Psoas muscle (tissue), 8 donors: ENCODE measurements around the gene PMP22. TPM values are rescaled to one million over a fixed set of nuclear protein-coding genes. Genes with fewer than 3 reads are reported as not detected.

Experiments
- ATAC-seq, 4 donors: fragments of 200-7000 bp; cut with Tn5 transposase; one replicate each; pipeline ENCODE4 v1.9.1; 2020; ENCODE audit warnings: moderate library complexity in 3 of 4, mild to moderate bottlenecking in 2 of 4
- DNase-seq, 2 donors: peaks; one replicate each; pipeline ENCODE4 v3.0.0-alpha.2; 2020
- H3K27ac ChIP-seq: fragments of 200-600 bp; one replicate; pipeline ENCODE4 v1.8.0; 2022
- H3K27me3 ChIP-seq, 3 donors: fragments of 200-600 bp in 1 of 3; one replicate each; pipeline versions ENCODE4 v1.6.1 to v1.8.0; 2013 to 2022; ENCODE audit warnings: low read length in 2 of 3, mild to moderate bottlenecking in 2 of 3, moderate library complexity in 1 of 3; ENCODE audit not compliant: insufficient read depth in 3 of 3
- H3K36me3 ChIP-seq, 2 donors: fragments of 200-600 bp in 1 of 2; one replicate each; pipeline versions ENCODE4 v1.6.1 to v1.8.0; 2013 to 2022; ENCODE audit warnings: low read depth in 1 of 2, mild to moderate bottlenecking in 1 of 2, moderate library complexity in 1 of 2; ENCODE audit not compliant: insufficient read depth in 1 of 2
- H3K4me1 ChIP-seq: fragments of 200-600 bp; one replicate; pipeline ENCODE4 v1.8.0; 2022
- H3K4me3 ChIP-seq: fragments of 200-600 bp; one replicate; pipeline ENCODE4 v1.8.0; 2022; ENCODE audit warnings: mild to moderate bottlenecking
- H3K9me3 ChIP-seq: fragments of 200-600 bp; one replicate; pipeline ENCODE4 v1.8.0; 2022
- CTCF ChIP-seq: fragments of 200-600 bp; IDR thresholded peaks from one replicate; pipeline ENCODE4 v1.8.0; 2022; ENCODE audit warnings: antibody characterized with exemption
- WGBS, 3 donors: extraction: QIAGEN DNeasy Blood & Tissue Kit; methylation state at CpG; one replicate each; pipeline versions ENCODE4 v1.1.6 to v1.1.7; 2013; 5-methylcytosine and 5-hydroxymethylcytosine counted together
- intact Hi-C, 2 donors: fragments of 100-400 bp; cut with DNase I; formaldehyde crosslinking; loops; one replicate each; pipeline versions ENCODE4 v1.11.0 to v1.14.2; 2022
- polyA plus RNA-seq, 3 donors: library from polyadenylated mRNA; stranded (reverse); fragments of 200-250 nt; gene quantifications; one replicate each; pipeline ENCODE4 v1.2.3, GENCODE V29; 2013
- total RNA-seq, 4 donors: library from RNA; stranded (reverse); fragmentation: NEBNext Ultra II Directional in 2 of 4; extraction: Animal tissue kit (Norgen Biotek cat#: 25700) in 2 of 4; gene quantifications; one replicate each; pipeline versions ENCODE4 v1.2.1 to v1.2.4, GENCODE V29; 2021 to 2023
- donor health status: healthy with polysubstance abuse.
- donor health status: DM: no; HTN: no; CAD: no; lungs with moderate emphysema.
- donor health status: Bipolar disorder and iron deficiency.
- donor health status: healthy.
- donor health status: DM: yes; HTN: yes; CAD: no.
- donor health status: DM: no; HTN: no; CAD: no.
- donor health status: DM: no; HTN: no; CAD: no.
- donor health status: DM: yes; HTN: yes; CAD: no.

PMP22 gene
- total and polyA plus RNA-seq, 7 donors, result 39.3 to 317 (median 195) TPM

- H3K4me1 ChIP-seq, result peaks cover 13% of the 10 kb centered on the region
- no peaks in the 10 kb centered on the region for H3K9me3 ChIP-seq
- peak in 1 of 4 donors; percentile 10 for ATAC-seq
- no peaks in the 10 kb centered on the region for H3K27me3 ChIP-seq
- DNase-seq, result no peak
- H3K4me3 ChIP-seq, result no peak overlapping the region
- H3K36me3 ChIP-seq, result no peaks in the 10 kb centered on the region
- intact Hi-C loops, result loop anchor here in 1 of 2 donors (5.0 to 10.0 kb wide), 2 partner anchors 38 to 75 kb away; partner anchors contain the start of gene TEKT3
- H3K27ac ChIP-seq, result peak overlapping the region; percentile 4
- no peak for TF ChIP-seq CTCF
- WGBS, 3 donors, result 34 to 46% (median 41%) methylated on average over 5 of the region's 5 CpGs
These were observed 4.6 kb upstream of the PMP22 start for GRCh38 chr17:15269780-15270089.

GRCh38 chr17:15269087-15269779 is 4.1 kb upstream of the PMP22 start:
- H3K4me3 ChIP-seq, result no peak overlapping the region
- intact Hi-C loops, result loop anchor here in 1 of 2 donors (5.0 to 10.0 kb wide), 2 partner anchors 38 to 76 kb away; partner anchors contain the start of gene TEKT3
- WGBS, 3 donors, result 43 to 44% (median 43%) methylated on average over 7 of the region's 7 CpGs
- no peaks in the 10 kb centered on the region for H3K36me3 ChIP-seq
- ATAC-seq (no peak), DNase-seq (no peak)
- TF ChIP-seq CTCF, result no peak
- no peaks in the 10 kb centered on the region for H3K9me3 ChIP-seq
- no peaks in the 10 kb centered on the region for H3K27me3 ChIP-seq
- peak overlapping the region; percentile 4 for H3K27ac ChIP-seq
- peaks cover 18% of the 10 kb centered on the region for H3K4me1 ChIP-seq

- no peaks in the 10 kb centered on the region for H3K9me3 ChIP-seq
- H3K27ac ChIP-seq, result no peak overlapping the region
- H3K27me3 ChIP-seq, result no peaks in the 10 kb centered on the region
- H3K4me3 ChIP-seq, result no peak overlapping the region
- no peak for TF ChIP-seq CTCF
- H3K36me3 ChIP-seq, result no peaks in the 10 kb centered on the region
- H3K4me1 ChIP-seq, result peaks cover 26% of the 10 kb centered on the region
- ATAC-seq (no peak), DNase-seq (no peak)
- intact Hi-C loops, result loop anchor here in 1 of 2 donors (5.0 to 10.0 kb wide), 2 partner anchors 39 to 76 kb away; partner anchors contain the start of gene TEKT3
- WGBS, 3 donors, result 32 to 53% (median 32%) methylated on average over 1 of the region's 1 CpG
These were observed 3.3 kb upstream of the PMP22 start for GRCh38 chr17:15268461-15268860.

- intact Hi-C loops, result loop anchor here in 1 of 2 donors (5.0 to 10.0 kb wide), 2 partner anchors 39 to 77 kb away; partner anchors contain the start of gene TEKT3
These were observed 2.9 kb upstream of the PMP22 start for GRCh38 chr17:15267996-15268395.

More at GRCh38 chr17:15267996-15268395, 2.9 kb upstream of the PMP22 start:
- Histone ChIP-seq H3K4me3 (no peak overlapping the region), H3K27me3 (no peaks in the 10 kb centered on the region), H3K36me3 (no peaks in the 10 kb centered on the region), H3K27ac (no peak overlapping the region), H3K4me1 (peaks cover 28% of the 10 kb centered on the region), H3K9me3 (no peaks in the 10 kb centered on the region)
- DNase-seq (no peak), ATAC-seq (no peak)
- TF ChIP-seq CTCF, result no peak
- 65 to 71% (median 69%) methylated on average over 3 of the region's 3 CpGs for WGBS, 3 donors
